Erythroblast (primary cell): ENCODE measurements around the gene CPM.

Experiments
- GATA1 ChIP-seq: IDR thresholded peaks from 2 replicates; pipeline ENCODE4 v1.6.1; 2011; ENCODE audit warnings: low read depth, mild to moderate bottlenecking, control low read depth, low read length, moderate library complexity
- POLR2A ChIP-seq: IDR thresholded peaks from 2 replicates; pipeline ENCODE4 v1.6.1; 2011; ENCODE audit warnings: mild to moderate bottlenecking, low read length

DNA sequence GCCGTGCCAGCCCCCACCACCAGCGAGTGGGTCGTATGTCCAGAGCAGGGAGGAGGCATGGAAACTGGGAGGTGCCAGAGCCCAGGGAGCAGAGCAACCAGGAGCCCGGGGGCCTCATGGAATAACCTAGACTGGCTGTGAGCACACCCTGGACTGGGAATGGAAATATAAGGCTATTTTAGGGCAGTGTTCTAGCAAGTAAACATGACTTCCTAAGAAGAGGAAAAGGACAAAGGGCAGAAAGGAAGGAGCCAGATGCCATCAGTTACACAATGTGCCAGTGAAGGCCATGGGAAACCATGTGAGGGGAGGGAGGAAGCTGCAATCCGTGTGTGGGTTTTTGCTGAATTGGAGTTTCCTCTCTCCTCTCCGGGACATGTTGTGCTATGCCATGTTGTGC lies 18.7 kb upstream of the CPM start:
- no peak for TF ChIP-seq POLR2A
- no peak for TF ChIP-seq GATA1
